ENCODE measurements around the gene PLCL2.

Gene PLCL2

GRCh38 chr3:17135696-17136095, 250.9 kb downstream of the PLCL2 start:
- Histone ChIP-seq H2AFZ (ENCODE audit: low read length, unreplicated experiment) (no peak overlapping the region), H3K4me1 (ENCODE audit: control insufficient read depth, insufficient read depth, low read length, unreplicated experiment) (no peaks in the 10 kb centered on the region), H3K4me3 (ENCODE audit: low read depth, low read length) (no peak overlapping the region)

DNA sequence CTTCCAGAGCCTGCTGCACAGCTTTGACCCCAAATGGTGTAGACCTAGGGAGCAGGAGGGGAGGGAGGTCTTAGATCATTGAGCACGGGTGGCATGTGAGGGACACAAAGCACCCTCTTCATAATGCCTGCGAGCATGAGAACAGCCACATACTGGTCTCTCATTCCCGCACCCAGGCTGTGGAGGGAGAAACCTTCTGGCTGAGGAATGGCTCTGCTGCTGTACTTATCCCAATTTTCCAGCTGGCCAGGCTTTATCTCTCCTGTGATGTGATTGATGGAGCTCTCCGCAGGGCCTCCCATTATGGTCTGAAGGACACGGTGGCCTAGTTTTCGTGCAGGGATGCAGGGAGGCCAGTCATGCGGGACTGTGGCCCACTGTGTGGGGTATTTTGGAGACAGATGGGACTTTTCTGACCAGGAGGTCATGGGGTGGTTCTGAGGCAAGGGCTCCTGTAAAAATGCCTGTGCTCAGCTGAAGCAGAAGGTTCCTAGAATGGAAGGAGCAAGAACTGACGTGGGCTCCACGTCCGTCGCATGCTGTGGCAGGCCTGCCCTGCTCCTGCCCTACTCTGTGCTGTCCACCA, 251.5 kb downstream of the PLCL2 start:
- no peaks in the 10 kb centered on the region for H3K79me2 ChIP-seq (ENCODE audit: control insufficient read depth, insufficient read depth, low read length, unreplicated experiment)
- no peaks in the 10 kb centered on the region for H3K4me1 ChIP-seq (ENCODE audit: control insufficient read depth, insufficient read depth, low read length, unreplicated experiment)
- H3K4me3 ChIP-seq (ENCODE audit: low read depth, low read length): no peak overlapping the region
- no peak overlapping the region for H3K27ac ChIP-seq (ENCODE audit: low read depth, low read length)
- no peaks in the 10 kb centered on the region for H3K36me3 ChIP-seq (ENCODE audit: insufficient read depth, low read length)
- no peaks in the 10 kb centered on the region for H3K27me3 ChIP-seq (ENCODE audit: insufficient read depth, low read length)
- no peak overlapping the region for H2AFZ ChIP-seq (ENCODE audit: low read length, unreplicated experiment)

More at GRCh38 chr3:17135696-17136095, 250.9 kb downstream of the PLCL2 start:
- no peaks in the 10 kb centered on the region for H3K79me2 ChIP-seq (ENCODE audit: control insufficient read depth, insufficient read depth, low read length, unreplicated experiment)
- H3K27ac ChIP-seq (ENCODE audit: low read depth, low read length): no peak overlapping the region
- H3K27me3 ChIP-seq (ENCODE audit: insufficient read depth, low read length): no peaks in the 10 kb centered on the region
- H3K36me3 ChIP-seq (ENCODE audit: insufficient read depth, low read length): no peaks in the 10 kb centered on the region

- Histone ChIP-seq H2AFZ (ENCODE audit: low read length, unreplicated experiment) (no peak overlapping the region), H3K4me1 (ENCODE audit: control insufficient read depth, insufficient read depth, low read length, unreplicated experiment) (no peaks in the 10 kb centered on the region), H3K27me3 (ENCODE audit: insufficient read depth, low read length) (no peaks in the 10 kb centered on the region), H3K4me3 (ENCODE audit: low read depth, low read length) (no peak overlapping the region), H3K36me3 (ENCODE audit: insufficient read depth, low read length) (no peaks in the 10 kb centered on the region), H3K27ac (ENCODE audit: low read depth, low read length) (no peak overlapping the region), H3K79me2 (ENCODE audit: control insufficient read depth, insufficient read depth, low read length, unreplicated experiment) (no peaks in the 10 kb centered on the region)
Measured at GRCh38 chr3:17137321-17137826, 252.6 kb downstream of the PLCL2 start.

- H2AFZ ChIP-seq (ENCODE audit: low read length, unreplicated experiment): no peak overlapping the region
- H3K27ac ChIP-seq (ENCODE audit: low read depth, low read length): no peak overlapping the region
- H3K27me3 ChIP-seq (ENCODE audit: insufficient read depth, low read length): no peaks in the 10 kb centered on the region
- H3K36me3 ChIP-seq (ENCODE audit: insufficient read depth, low read length): no peaks in the 10 kb centered on the region
- no peak overlapping the region for H3K4me3 ChIP-seq (ENCODE audit: low read depth, low read length)
- H3K79me2 ChIP-seq (ENCODE audit: control insufficient read depth, insufficient read depth, low read length, unreplicated experiment): no peaks in the 10 kb centered on the region
- no peaks in the 10 kb centered on the region for H3K4me1 ChIP-seq (ENCODE audit: control insufficient read depth, insufficient read depth, low read length, unreplicated experiment)
Measured at GRCh38 chr3:17138246-17139039, 253.7 kb downstream of the PLCL2 start.
